ENCODE data around the gene KRT75.
A peak's percentile ranks its signal among the peaks of the same experiment; 100 is the strongest.

Gene KRT75

GRCh38 chr12:52394836-52395405 lies 39.2 kb downstream of the KRT75 start:
- Mint-ChIP-seq H3K27me3 (no peaks in the 10 kb centered on the region), H3K9me3 (no peaks in the 10 kb centered on the region), H3K4me3 (no peak overlapping the region), H3K4me1 (peaks cover 8% of the 10 kb centered on the region), H3K27ac (no peak overlapping the region)
- DNase-seq (no peak), ATAC-seq (no peak)

GRCh38 chr12:52392465-52393007 lies 41.6 kb downstream of the KRT75 start:
- Mint-ChIP-seq H3K27me3 (peaks cover 8% of the 10 kb centered on the region), H3K27ac (peak overlapping the region in 1 of 2 donors; percentile 14), H3K4me3 (no peak overlapping the region), H3K4me1 (no peaks in the 10 kb centered on the region), H3K9me3 (no peaks in the 10 kb centered on the region)
- DNase-seq (no peak), ATAC-seq (no peak)

- Mint-ChIP-seq H3K9me3 (no peaks in the 10 kb centered on the region), H3K27ac (no peak overlapping the region), H3K27me3 (peaks cover 8% of the 10 kb centered on the region), H3K4me1 (no peaks in the 10 kb centered on the region), H3K4me3 (no peak overlapping the region)
- no peak for DNase-seq
- ATAC-seq, result no peak
Observed at GRCh38 chr12:52391618-52392002, 42.6 kb downstream of the KRT75 start.

- H3K27me3 Mint-ChIP-seq, result peaks cover 8% of the 10 kb centered on the region
- ATAC-seq, result peak; percentile 22
- H3K27ac Mint-ChIP-seq, result no peak overlapping the region
Observed at GRCh38 chr12:52390739-52391617, 43.2 kb downstream of the KRT75 start.

DNA sequence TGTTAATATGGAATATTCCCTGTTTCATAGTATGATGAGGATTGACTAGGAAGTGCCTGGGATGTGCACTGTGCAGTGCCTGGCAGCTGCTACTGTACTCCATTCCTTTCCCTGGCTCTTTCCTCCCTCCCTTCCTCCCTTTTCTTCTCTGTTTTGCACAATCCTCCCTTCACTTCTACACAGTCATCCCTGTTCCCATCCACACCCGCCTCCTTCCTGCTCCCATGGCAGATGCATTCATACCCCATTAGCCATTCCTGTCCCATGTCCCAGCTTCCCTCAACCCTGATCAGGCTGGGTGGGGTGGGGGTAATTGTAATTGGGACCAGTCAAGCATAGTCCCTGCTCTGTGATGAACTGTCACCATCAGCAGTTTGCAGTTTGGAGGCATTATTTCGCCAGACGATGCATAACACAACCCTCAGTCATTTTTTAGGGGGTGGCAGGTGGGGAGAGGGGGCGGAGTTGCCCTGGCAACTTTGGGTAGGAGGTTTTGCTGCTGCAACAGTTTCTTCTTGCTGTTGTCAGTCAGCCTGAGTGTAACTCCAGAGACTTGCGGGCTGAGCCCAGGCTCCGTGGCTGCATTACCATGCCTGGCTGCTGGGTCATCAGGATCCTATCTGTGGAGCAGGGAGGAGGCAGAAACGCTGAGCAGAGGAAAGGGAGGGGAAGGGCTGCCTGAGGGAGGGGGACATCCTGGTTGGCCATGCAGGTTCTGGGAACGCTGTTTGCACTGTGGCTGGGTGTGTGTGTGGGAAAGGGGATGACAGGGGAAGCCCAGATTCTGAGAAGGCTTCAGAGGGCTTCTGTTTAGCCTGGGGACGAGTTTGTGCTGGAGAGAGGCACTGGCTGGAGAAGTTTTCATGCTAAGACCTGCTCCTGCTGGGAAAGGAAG lies 44.6 kb downstream of the KRT75 start:
- H3K9me3 Mint-ChIP-seq, result no peaks in the 10 kb centered on the region
- peak overlapping the region in 1 of 2 donors; percentile 47 for H3K27ac Mint-ChIP-seq
- no peak for ATAC-seq
- H3K4me1 Mint-ChIP-seq, result no peaks in the 10 kb centered on the region
- no peak overlapping the region for H3K4me3 Mint-ChIP-seq
- DNase-seq, result no peak
- peaks cover 8% of the 10 kb centered on the region for H3K27me3 Mint-ChIP-seq

More at GRCh38 chr12:52390739-52391617, 43.2 kb downstream of the KRT75 start:
- DNase-seq, result no peak
- Mint-ChIP-seq H3K9me3 (no peaks in the 10 kb centered on the region), H3K4me3 (no peak overlapping the region), H3K4me1 (no peaks in the 10 kb centered on the region)

GRCh38 chr12:52387859-52388258 lies 46.3 kb downstream of the KRT75 start:
- DNase-seq (no peak), ATAC-seq (no peak)
- Mint-ChIP-seq H3K27me3 (peaks cover 8% of the 10 kb centered on the region), H3K4me1 (peaks cover 8% of the 10 kb centered on the region), H3K4me3 (no peak overlapping the region), H3K9me3 (no peaks in the 10 kb centered on the region), H3K27ac (no peak overlapping the region)

GRCh38 chr12:52385226-52385702 lies 48.9 kb downstream of the KRT75 start, which contains the start of gene KRT84:
KRT84 (minus strand) TSS chr12:52385652; CDS start chr12:52385585, 67 bp downstream.
- peaks cover 16% of the 10 kb centered on the region for H3K4me1 Mint-ChIP-seq
- no peak within 1 kb of the TSS for H3K4me3 Mint-ChIP-seq
- no peak within 1 kb of the TSS for H3K27ac Mint-ChIP-seq
- DNase-seq, result no peak
- no peaks in the 10 kb centered on the region for H3K9me3 Mint-ChIP-seq
- ATAC-seq, result no peak
- H3K27me3 Mint-ChIP-seq, result peaks cover 8% of the 10 kb centered on the region

- H3K4me3 Mint-ChIP-seq, result no peak overlapping the region
- no peak for DNase-seq
- no peaks in the 10 kb centered on the region for H3K9me3 Mint-ChIP-seq
- H3K27ac Mint-ChIP-seq, result no peak overlapping the region
- no peaks in the 10 kb centered on the region for H3K27me3 Mint-ChIP-seq
- ATAC-seq, result no peak
- peaks cover 16% of the 10 kb centered on the region for H3K4me1 Mint-ChIP-seq
Observed at GRCh38 chr12:52383331-52383730, 50.8 kb downstream of the KRT75 start.

GRCh38 chr12:52382854-52383253 lies 51.3 kb downstream of the KRT75 start:
- DNase-seq (no peak), ATAC-seq (peak; percentile 85)
- Mint-ChIP-seq H3K4me1 (peaks cover 16% of the 10 kb centered on the region), H3K27me3 (no peaks in the 10 kb centered on the region), H3K27ac (no peak overlapping the region), H3K4me3 (peak overlapping the region in 1 of 2 donors; percentile 24), H3K9me3 (no peaks in the 10 kb centered on the region)

GRCh38 chr12:52381206-52381605 lies 53.0 kb downstream of the KRT75 start:
- DNase-seq, result no peak
- no peak for ATAC-seq
- Mint-ChIP-seq H3K27ac (peak overlapping the region; percentile 4 to 13), H3K4me1 (peaks cover 16% of the 10 kb centered on the region), H3K27me3 (no peaks in the 10 kb centered on the region), H3K9me3 (no peaks in the 10 kb centered on the region), H3K4me3 (no peak overlapping the region)

DNA sequence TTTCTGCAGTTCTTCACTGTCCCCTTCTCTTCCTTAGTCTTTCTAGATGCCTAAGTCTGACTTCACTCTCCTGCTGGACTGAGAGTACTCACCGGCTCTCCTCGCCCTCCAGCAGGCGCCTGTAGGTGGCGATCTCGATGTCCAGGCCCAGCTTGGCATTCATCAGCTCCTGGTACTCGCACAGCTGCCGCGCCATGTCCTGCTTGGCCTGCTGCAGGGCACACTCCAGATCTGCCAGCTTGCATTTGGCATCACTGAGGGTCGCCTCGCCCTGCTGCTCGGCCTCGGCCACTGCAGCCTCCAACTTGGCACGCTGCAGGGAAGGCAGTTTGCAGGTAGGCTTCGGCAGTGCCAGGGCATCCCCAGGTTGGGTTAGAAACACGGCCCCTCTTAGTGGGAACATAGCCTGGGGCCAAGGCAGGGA lies 53.9 kb downstream of the KRT75 start:
- Mint-ChIP-seq H3K4me3 (no peak overlapping the region), H3K4me1 (peaks cover 16% of the 10 kb centered on the region), H3K27ac (no peak overlapping the region), H3K27me3 (no peaks in the 10 kb centered on the region), H3K9me3 (no peaks in the 10 kb centered on the region)
- no peak for ATAC-seq
- no peak for DNase-seq

- H3K4me3 Mint-ChIP-seq, result no peak overlapping the region
- ATAC-seq (no peak), DNase-seq (no peak)
- H3K27ac Mint-ChIP-seq, result no peak overlapping the region
- H3K4me1 Mint-ChIP-seq, result peaks cover 16% of the 10 kb centered on the region
- no peaks in the 10 kb centered on the region for H3K27me3 Mint-ChIP-seq
- H3K9me3 Mint-ChIP-seq, result no peaks in the 10 kb centered on the region
Observed at GRCh38 chr12:52379536-52379935, 54.6 kb downstream of the KRT75 start.

GRCh38 chr12:52378091-52378490 lies 56.1 kb downstream of the KRT75 start:
- H3K27me3 Mint-ChIP-seq, result no peaks in the 10 kb centered on the region
- ATAC-seq (no peak), DNase-seq (no peak)
- H3K4me3 Mint-ChIP-seq, result no peak overlapping the region
- H3K9me3 Mint-ChIP-seq, result no peaks in the 10 kb centered on the region
- H3K4me1 Mint-ChIP-seq, result peaks cover 10% of the 10 kb centered on the region
- no peak overlapping the region for H3K27ac Mint-ChIP-seq

- no peak overlapping the region for H3K27ac Mint-ChIP-seq
- ATAC-seq, result no peak
Observed at GRCh38 chr12:52377266-52377665, 56.9 kb downstream of the KRT75 start.

More at GRCh38 chr12:52377266-52377665, 56.9 kb downstream of the KRT75 start:
- Mint-ChIP-seq H3K9me3 (no peaks in the 10 kb centered on the region), H3K4me3 (no peak overlapping the region), H3K27me3 (no peaks in the 10 kb centered on the region), H3K4me1 (peaks cover 2% of the 10 kb centered on the region)
- no peak for DNase-seq

All from stimulated activated naive CD8-positive, alpha-beta T cell treated with anti-CD3 and anti-CD28 coated beads, Interleukin-15, amount 100 ng/mL, for 72 hours (primary cell).